Parathyroid adenoma (tissue), 2 donors: ENCODE measurements around the gene CDC42.

Experiments
- H2AFZ ChIP-seq: fragments of 300-600 bp; sonication (generic); one replicate; pipeline ENCODE4 v1.7.0; 2017; ENCODE audit warnings: antibody characterized with exemption, mild to moderate bottlenecking
- H3K27ac ChIP-seq: fragments of 300-600 bp; sonication (generic); one replicate; pipeline ENCODE4 v1.7.0; 2017
- H3K27me3 ChIP-seq: fragments of 300-600 bp; sonication (generic); one replicate; pipeline ENCODE4 v1.7.0; 2017; ENCODE audit warnings: low read length; ENCODE audit not compliant: control insufficient read depth, insufficient read depth
- H3K36me3 ChIP-seq: fragments of 300-600 bp; sonication (generic); one replicate; pipeline ENCODE4 v1.7.0; 2017; ENCODE audit warnings: low read length; ENCODE audit not compliant: control insufficient read depth, insufficient read depth
- H3K4me1 ChIP-seq: fragments of 300-600 bp; sonication (generic); one replicate; pipeline ENCODE4 v1.7.0; 2017; ENCODE audit warnings: control low read depth
- H3K4me2 ChIP-seq: fragments of 300-600 bp; sonication (generic); one replicate; pipeline ENCODE4 v1.7.0; 2017; ENCODE audit warnings: low read length
- H3K4me3 ChIP-seq: fragments of 300-600 bp; sonication (generic); one replicate; pipeline ENCODE4 v1.7.0; 2017; ENCODE audit warnings: low read depth, low read length
- H3K79me2 ChIP-seq: fragments of 300-600 bp; sonication (generic); one replicate; pipeline ENCODE4 v1.7.0; 2017; ENCODE audit warnings: control low read depth
- H3K9ac ChIP-seq: fragments of 300-600 bp; sonication (generic); one replicate; pipeline ENCODE4 v1.7.0; 2017; ENCODE audit warnings: mild to moderate bottlenecking
- H3K9me3 ChIP-seq: fragments of 300-600 bp; sonication (generic); one replicate; pipeline ENCODE4 v1.7.0; 2017; ENCODE audit warnings: low read length; ENCODE audit not compliant: control insufficient read depth
- CTCF ChIP-seq: fragments of 300-600 bp; sonication (generic); IDR thresholded peaks from one replicate; pipeline ENCODE4 v1.7.0; 2017; ENCODE audit warnings: antibody characterized with exemption, mild to moderate bottlenecking
- donor health status: primary hyperparathyroidism.

The CDC42 gene

GRCh38 chr1:22048351-22049192 lies 3.9 kb upstream of the CDC42 start:
- Histone ChIP-seq H3K4me1 (peaks cover 3% of the 10 kb centered on the region), H3K4me3 (no peak overlapping the region), H3K79me2 (no peaks in the 10 kb centered on the region), H2AFZ (no peak overlapping the region), H3K9me3 (no peaks in the 10 kb centered on the region), H3K27me3 (no peaks in the 10 kb centered on the region), H3K4me2 (no peak overlapping the region), H3K27ac (no peak overlapping the region), H3K36me3 (no peaks in the 10 kb centered on the region), H3K9ac (no peak overlapping the region)
- no peak for TF ChIP-seq CTCF

GRCh38 chr1:22050330-22050729 lies 2.2 kb upstream of the CDC42 start:
- no peaks in the 10 kb centered on the region for H3K9me3 ChIP-seq
- no peak for TF ChIP-seq CTCF
- peaks cover 5% of the 10 kb centered on the region for H3K79me2 ChIP-seq
- H3K27ac ChIP-seq, result no peak overlapping the region
- H3K36me3 ChIP-seq, result no peaks in the 10 kb centered on the region
- no peak overlapping the region for H3K4me3 ChIP-seq
- no peak overlapping the region for H2AFZ ChIP-seq
- peaks cover 5% of the 10 kb centered on the region for H3K4me1 ChIP-seq
- no peaks in the 10 kb centered on the region for H3K27me3 ChIP-seq
- no peak overlapping the region for H3K9ac ChIP-seq
- no peak overlapping the region for H3K4me2 ChIP-seq

- Histone ChIP-seq H2AFZ (peak overlapping the region; percentile 79), H3K27ac (no peak overlapping the region), H3K27me3 (no peaks in the 10 kb centered on the region), H3K9ac (no peak overlapping the region), H3K36me3 (no peaks in the 10 kb centered on the region), H3K9me3 (no peaks in the 10 kb centered on the region), H3K4me3 (no peak overlapping the region), H3K79me2 (peaks cover 5% of the 10 kb centered on the region), H3K4me2 (no peak overlapping the region), H3K4me1 (peaks cover 5% of the 10 kb centered on the region)
- no peak for TF ChIP-seq CTCF
Observed at GRCh38 chr1:22051607-22052114, 848 bp upstream of the CDC42 start.

- Histone ChIP-seq H3K9me3 (no peaks in the 10 kb centered on the region), H3K4me2 (peak overlapping the region; percentile 86), H2AFZ (peak overlapping the region; percentile 42), H3K36me3 (no peaks in the 10 kb centered on the region), H3K4me3 (peak overlapping the region; percentile 97), H3K4me1 (peaks cover 9% of the 10 kb centered on the region), H3K27ac (peak overlapping the region; percentile 89), H3K27me3 (no peaks in the 10 kb centered on the region), H3K9ac (no peak overlapping the region), H3K79me2 (peaks cover 17% of the 10 kb centered on the region)
- TF ChIP-seq CTCF, result no peak
Observed at GRCh38 chr1:22053017-22053860, 730 bp downstream of the CDC42 start.
